DMS 273 treated with DMSO at 0.1 percent for 48 hours (cell line): ENCODE results near the gene DLG2.

ENCODE experiments used
- DNase-seq: peaks from one replicate; lab custom pipeline; 2025; lab: John Stamatoyannopoulos, UW

The DLG2 gene

GRCh38 chr11:84194696-84195095 lies 1432.4 kb downstream of the DLG2 start:
- DNase-seq, result no peak

DNA sequence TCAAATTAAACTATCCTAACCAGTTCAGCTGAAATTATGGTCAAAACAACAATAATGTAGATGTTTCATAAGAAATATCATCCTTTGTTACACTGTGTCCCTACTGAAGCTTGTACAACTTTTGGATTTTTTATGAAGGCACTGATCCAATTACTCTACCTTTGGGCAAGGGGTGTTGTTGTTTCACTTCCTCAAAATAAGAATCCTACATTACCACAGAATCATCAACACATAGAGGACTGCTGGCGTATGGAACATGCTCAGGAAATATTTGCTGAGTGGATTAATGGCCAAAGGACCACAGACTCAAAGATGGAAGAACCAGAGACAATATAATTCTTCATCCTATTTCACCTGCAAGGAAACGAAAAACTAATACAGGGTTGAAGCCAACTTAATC lies 1433.4 kb downstream of the DLG2 start:
- DNase-seq, result no peak

DNA sequence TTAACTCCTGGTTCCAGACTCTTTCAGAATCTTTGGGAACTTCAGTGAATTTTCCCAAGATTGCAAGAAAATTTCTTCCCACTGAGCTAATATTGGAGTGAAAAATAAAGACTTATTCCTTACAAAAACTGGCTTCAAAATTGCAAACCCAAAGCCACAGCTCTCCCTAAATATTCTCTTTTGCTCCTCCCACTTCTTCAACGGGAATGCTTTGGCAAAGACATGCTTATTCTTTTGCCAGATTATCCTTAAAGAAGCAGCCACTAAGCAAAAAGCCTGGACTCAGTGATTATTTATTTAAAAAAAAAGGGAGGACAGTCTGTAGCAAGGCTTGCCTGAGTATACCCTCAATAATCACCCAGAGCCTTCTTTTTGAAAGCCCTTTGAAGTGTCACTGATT lies 1438.6 kb downstream of the DLG2 start:
- DNase-seq, result no peak

DNA sequence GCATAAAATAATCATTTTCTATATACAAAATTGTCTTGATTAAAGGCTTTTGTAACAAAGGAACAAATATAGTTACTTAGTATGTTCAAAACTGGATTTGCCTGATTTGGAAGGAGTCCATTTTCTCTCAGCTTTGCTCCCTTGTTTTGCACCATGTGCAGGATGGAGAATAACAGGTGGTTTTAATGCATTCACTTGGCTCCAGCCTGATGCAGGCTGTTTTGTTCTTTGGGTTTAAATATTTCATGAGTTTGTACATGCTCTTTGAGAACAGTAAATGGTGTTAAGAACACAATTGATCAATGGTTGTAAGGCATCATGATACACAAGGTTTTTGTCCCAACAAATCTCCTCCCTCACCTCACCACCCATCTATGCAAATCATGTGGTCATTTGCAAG lies 1454.1 kb downstream of the DLG2 start:
- no peak for DNase-seq

GRCh38 chr11:84165139-84165538 lies 1462.0 kb downstream of the DLG2 start:
- DNase-seq, result no peak

DNA sequence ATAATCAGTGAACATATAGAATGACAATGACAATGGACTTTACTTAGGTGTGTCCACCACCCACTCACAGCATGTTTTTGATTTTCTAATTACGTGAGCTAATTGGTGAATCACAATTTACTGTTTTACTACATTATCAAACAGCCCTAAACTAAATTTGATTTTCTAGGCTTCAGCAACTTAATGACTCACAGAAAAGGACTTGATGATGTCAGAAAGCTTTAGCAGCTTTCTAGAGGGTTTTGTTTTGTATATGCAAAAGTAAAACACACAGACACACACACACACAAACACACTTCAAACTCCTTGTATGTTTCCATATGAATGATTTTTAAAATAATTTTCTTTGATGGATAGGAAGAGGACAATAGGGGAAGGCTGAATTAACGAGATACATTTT lies 1462.4 kb downstream of the DLG2 start:
- DNase-seq, result no peak

DNA sequence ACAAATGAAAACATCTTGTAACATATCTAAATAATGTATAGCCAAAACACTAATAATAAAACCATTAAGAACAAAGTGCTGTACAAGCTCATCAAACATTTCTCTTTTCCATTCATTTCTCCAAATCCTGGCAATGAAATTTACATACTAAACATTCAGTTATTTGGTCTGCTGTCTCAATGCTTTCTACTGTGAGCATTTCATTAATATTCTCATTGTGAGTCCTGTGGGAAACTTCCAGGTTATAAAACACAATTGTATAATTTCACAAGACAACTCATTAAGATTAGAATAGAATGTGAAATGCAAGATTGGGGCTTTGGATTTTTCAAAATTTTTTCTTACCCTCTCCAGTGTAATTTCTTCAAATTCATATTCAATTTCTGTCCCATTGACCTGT lies 1464.0 kb downstream of the DLG2 start:
- no peak for DNase-seq

DNA sequence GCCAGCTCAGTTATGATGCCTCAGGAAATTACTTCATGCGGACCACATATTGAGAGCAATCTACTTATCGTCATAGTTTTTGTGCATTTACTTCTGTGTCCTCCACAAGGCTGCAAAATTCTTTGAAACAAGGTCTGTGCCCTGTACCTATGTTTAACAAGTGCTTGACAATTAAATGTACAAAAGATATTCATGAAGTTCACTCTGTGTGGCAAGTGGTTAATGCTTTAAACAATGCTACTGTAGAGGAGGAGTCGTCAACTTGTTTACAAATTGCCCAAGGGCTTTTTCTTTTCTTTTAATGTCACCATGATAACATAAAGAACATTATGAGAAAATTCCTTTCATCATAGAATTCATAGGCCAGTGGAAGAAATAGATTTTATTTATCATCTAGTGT lies 1469.5 kb downstream of the DLG2 start:
- no peak for DNase-seq

DNA sequence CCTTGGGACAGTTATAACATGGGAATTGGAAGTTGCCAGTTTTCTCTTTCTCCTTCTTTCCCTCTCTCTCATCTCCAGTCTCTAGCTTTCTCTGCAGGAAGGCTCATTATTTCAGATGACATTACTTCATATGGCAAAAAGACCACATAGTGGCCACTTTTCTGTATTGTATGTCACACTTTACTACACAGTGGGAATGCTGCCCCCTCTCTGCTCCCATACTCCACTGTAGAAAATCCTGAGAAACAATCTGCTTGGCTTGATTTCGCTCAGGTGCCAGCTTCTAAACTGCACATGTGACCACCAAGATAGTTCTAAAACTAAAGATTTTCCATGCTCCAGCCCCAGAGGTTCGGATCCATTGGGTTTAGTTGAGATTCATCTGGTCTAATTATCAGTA lies 1480.3 kb downstream of the DLG2 start:
- DNase-seq, result no peak

GRCh38 chr11:84145616-84146185 lies 1481.4 kb downstream of the DLG2 start:
- DNase-seq, result no peak

DNA sequence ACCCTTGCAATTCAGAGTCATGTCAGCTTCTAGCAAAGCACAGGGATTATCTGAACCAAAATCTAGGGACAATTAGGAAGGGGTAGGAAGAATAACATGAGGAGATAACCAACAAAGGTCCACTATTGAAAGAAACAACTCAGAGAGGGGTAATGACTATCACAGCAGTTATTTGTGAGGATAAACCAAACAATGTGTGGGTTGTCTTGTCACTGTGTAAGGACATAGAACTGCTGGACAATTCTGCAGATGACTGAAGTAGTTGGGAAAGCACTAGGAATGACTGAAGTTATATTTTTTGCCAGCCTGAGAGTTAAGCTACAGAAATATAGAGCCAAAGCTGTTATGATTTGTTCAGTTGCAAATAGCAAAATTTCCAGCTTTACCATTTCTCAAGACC lies 1482.6 kb downstream of the DLG2 start:
- DNase-seq, result no peak

- no peak for DNase-seq
These were observed 1484.7 kb downstream of the DLG2 start for GRCh38 chr11:84142411-84142810.

DNA sequence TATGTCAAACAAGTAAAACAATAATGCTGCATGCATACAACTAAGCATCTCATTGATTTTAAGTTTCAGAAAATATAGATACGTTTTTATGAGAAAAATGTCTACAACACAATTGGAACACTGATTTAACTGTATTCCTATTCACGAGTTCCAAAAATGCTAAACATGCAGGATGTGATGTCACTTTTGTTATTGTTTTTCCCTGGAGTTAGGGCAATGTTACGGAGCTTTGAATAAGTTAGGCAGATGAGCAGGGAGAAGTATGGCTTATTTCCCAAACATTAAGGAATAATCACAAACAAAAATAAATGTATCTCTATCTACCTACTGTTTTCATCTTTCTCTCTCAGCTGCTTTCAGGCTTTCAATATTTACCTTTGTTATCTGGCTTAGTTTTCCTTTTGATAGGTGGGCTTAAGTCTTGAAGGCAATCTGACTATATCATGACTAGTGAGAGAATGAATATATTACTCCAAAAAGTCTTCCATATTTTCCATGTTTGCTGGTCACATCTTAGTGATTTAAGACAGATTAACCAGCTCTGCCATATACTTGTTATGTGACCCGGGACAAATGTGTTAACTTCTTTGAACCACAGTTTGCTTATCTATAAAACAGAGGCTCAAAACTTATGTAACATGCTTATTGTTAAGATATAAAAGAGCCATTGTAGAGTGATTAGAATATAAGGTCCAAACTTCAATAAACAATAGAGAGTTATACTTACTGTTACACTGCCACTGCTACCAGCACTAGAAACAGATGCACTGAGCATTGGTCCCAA lies 1486.6 kb downstream of the DLG2 start:
- no peak for DNase-seq

DNA sequence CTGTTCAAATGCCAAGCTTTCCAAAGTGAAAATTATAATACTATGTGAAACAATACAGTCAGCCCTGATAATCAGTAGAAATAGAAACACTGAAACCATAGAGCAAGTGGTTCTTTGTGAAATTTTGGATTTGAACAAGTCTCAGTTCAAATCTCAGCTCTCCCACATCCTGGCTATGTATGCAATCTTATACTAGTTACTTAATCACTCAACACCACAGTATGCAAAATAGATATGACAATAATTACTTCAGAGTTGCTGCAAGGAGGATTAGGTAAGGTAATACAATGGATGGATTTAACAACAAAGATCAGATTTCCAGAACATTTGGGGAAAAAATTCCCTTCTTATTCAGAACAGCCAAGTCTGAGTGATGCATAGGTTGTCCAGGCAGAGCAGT lies 1489.2 kb downstream of the DLG2 start:
- DNase-seq, result no peak

DNA sequence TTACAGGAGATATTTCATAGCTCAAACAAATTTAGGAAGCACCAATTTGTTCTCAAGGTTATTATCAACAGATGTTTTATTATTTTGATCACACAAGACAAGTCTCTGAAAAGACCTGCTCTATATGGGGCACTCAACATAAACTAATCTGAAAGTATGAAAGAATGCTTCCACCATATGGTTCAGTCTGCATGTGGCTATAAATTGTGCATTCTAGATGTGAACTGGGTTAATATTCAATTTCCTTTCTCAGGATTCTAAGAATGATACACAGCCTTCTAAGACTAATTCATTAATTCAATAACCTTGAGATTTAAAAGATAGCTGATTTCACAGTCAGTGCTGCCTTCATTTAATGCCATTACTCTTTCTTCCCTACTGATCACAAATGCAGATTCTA lies 1489.6 kb downstream of the DLG2 start:
- DNase-seq, result no peak

- DNase-seq, result no peak
These were observed 1490.2 kb downstream of the DLG2 start for GRCh38 chr11:84136926-84137325.

DNA sequence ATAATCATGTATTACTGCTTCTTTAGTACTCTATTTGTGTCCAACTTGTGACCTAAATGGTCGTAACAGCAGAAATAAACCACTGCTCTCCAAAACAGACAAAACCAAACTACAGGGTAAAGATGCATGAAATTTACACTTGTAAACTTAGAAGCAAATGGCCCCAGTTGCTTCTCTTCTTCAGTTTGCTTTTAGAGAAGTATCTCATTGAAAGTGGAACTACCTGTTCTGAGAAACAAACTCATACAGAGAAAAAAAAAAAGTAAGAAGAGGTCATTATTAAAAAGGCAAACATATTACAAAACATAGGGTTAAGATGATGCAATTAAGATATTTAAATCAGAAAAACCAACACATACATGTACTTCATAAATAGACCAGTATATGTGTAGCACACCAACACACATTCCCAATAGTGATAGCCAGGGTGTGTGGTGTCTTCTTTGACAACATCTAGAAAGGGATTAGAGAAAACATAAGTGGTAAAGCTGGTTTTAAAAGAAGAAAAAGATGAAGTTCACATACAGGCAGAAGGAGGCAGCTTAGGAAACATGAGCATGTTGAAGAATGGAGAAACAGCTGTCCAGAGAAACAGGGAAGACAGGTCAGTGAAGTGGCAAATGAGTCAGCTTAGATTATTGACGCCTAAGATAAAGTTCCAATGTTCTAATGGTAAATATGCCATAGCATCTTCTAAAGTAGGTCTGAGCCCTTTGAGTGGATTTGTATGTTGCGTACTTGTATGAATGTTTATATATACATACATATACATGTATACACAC lies 1496.3 kb downstream of the DLG2 start:
- DNase-seq, result no peak

DNA sequence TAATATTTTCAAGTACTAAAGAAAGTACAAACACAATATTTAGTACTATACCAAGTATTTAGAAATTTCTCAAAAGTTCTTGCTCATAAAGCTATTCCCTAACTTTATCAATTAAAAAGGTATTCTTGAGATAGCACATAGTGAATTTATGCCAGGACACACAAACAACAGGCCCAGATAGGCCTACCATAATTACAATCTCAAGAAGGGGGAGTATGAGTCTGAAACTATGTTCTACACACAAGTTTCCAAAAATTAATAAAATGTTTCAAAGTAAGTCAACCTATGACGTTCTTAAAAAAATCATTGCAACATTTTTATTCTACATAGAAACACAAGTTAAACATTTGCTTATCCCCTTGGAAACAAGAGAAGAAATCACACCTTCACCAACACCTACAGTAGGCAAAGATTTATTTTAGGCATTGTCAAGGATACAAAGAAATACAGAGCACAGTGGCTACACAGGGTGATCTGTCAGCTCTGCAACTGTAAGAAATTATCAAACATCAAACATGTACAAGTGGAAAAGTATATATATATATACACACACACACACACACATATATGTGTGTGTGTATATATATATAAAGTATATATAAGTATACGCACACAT lies 1497.1 kb downstream of the DLG2 start:
- no peak for DNase-seq

DNA sequence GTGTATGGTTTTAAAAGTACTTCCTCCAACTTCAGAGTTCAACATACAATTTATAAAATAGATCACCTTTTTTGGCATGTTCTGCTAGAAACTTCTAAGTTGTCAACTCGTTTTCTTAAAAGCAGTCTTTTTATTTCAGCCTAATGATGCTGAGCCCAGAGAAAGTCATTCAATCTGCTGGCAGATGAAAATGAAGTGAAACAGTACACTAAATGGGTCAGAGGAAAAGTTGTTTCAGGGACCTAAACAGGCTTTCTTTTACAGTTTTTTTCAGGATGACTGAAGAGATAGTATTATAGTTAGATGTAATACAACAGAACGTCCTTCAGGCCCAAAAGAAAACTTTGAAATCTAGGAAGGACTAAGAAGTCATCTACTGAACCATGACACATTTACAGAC lies 1498.3 kb downstream of the DLG2 start:
- no peak for DNase-seq

DNA sequence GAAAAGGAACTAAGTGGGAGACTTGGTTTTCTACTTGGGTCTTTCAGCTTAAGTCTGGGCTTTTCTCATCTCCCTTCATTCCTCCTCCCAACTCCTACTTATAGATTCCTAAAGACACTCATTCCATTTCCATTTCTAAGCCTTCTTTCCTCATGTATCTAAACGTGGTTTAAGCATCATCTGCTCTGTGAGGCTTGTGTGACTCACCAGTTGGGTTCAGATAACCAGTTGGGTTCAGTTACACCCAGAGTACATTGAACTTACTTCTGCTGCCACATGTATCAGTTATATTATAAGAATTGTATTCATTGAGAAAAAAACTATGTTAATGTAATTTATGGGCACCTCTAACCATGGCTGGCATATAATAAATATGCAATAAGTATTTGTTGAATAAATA lies 1509.8 kb downstream of the DLG2 start:
- no peak for DNase-seq

DNA sequence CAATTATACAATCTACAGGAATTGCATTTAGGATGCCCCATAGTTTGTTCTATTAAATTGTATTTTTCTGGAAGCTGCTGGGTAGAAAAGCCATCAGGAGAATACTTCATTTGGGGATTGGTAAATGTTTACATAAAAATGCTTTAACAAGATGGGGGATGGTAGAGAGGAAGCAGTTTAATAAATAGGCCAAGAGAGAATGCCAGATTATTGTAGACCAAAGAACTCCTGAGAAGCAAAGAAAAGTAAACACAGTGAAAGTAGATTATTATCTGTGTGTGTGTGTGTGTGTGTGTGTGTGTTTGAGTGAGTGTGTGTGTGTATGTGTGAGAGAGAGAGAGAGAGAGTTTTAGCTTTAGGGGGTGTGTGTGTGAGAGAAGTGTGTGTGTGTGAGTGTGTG lies 1520.6 kb downstream of the DLG2 start:
- DNase-seq, result no peak

- no peak for DNase-seq
These were observed 1522.0 kb downstream of the DLG2 start for GRCh38 chr11:84105148-84105547.

- DNase-seq, result no peak
These were observed 1524.0 kb downstream of the DLG2 start for GRCh38 chr11:84103096-84103495.
